ENCODE measurements around the gene ANO6. TPM values are rescaled to one million over a fixed set of nuclear protein-coding genes. Genes with fewer than 3 reads are reported as not detected.

ANO6 gene
- total RNA-seq, 1 experiment from 2014 or later = 46.8 TPM

DNA sequence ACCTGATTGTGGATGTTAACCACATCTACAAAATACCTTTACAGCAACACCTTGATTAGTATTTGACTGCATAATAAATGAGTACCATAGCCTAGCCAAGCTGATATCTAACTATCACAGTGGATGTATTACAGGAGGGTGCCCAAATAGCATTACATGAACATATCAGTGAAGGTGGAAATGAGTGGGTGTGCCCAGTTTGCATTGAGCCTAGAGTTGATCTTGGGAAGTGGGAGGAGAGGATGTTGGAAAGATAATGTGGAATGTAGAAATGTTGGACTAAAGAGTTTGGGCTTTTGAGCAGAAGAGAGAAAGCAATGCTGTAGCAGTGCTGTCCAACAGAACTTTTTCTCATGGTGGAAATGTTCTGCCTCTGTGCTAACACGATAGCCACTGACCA, 98.9 kb downstream of the ANO6 start (continued):
- TF ChIP-seq, protein P1, sequence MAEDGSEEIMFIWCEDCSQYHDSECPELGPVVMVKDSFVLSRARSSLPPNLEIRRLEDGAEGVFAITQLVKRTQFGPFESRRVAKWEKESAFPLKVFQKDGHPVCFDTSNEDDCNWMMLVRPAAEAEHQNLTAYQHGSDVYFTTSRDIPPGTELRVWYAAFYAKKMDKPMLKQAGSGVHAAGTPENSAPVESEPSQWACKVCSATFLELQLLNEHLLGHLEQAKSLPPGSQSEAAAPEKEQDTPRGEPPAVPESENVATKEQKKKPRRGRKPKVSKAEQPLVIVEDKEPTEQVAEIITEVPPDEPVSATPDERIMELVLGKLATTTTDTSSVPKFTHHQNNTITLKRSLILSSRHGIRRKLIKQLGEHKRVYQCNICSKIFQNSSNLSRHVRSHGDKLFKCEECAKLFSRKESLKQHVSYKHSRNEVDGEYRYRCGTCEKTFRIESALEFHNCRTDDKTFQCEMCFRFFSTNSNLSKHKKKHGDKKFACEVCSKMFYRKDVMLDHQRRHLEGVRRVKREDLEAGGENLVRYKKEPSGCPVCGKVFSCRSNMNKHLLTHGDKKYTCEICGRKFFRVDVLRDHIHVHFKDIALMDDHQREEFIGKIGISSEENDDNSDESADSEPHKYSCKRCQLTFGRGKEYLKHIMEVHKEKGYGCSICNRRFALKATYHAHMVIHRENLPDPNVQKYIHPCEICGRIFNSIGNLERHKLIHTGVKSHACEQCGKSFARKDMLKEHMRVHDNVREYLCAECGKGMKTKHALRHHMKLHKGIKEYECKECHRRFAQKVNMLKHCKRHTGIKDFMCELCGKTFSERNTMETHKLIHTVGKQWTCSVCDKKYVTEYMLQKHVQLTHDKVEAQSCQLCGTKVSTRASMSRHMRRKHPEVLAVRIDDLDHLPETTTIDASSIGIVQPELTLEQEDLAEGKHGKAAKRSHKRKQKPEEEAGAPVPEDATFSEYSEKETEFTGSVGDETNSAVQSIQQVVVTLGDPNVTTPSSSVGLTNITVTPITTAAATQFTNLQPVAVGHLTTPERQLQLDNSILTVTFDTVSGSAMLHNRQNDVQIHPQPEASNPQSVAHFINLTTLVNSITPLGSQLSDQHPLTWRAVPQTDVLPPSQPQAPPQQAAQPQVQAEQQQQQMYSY (CRISPR knock-in tag; IDR thresholded peaks at IDR 0.05) = no peak
- no peak for TF ChIP-seq GRHL2 (CRISPR knock-in tag; IDR thresholded peaks at IDR 0.05; ENCODE audit: insufficient replicate concordance, severe bottlenecking)
- TF ChIP-seq RELA (CRISPR knock-in tag; IDR thresholded peaks at IDR 0.05; ENCODE audit: borderline replicate concordance) = no peak
- TF ChIP-seq, protein P2, sequence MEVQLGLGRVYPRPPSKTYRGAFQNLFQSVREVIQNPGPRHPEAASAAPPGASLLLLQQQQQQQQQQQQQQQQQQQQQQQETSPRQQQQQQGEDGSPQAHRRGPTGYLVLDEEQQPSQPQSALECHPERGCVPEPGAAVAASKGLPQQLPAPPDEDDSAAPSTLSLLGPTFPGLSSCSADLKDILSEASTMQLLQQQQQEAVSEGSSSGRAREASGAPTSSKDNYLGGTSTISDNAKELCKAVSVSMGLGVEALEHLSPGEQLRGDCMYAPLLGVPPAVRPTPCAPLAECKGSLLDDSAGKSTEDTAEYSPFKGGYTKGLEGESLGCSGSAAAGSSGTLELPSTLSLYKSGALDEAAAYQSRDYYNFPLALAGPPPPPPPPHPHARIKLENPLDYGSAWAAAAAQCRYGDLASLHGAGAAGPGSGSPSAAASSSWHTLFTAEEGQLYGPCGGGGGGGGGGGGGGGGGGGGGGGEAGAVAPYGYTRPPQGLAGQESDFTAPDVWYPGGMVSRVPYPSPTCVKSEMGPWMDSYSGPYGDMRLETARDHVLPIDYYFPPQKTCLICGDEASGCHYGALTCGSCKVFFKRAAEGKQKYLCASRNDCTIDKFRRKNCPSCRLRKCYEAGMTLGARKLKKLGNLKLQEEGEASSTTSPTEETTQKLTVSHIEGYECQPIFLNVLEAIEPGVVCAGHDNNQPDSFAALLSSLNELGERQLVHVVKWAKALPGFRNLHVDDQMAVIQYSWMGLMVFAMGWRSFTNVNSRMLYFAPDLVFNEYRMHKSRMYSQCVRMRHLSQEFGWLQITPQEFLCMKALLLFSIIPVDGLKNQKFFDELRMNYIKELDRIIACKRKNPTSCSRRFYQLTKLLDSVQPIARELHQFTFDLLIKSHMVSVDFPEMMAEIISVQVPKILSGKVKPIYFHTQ (CRISPR knock-in tag; IDR thresholded peaks at IDR 0.05) = no peak

DNA sequence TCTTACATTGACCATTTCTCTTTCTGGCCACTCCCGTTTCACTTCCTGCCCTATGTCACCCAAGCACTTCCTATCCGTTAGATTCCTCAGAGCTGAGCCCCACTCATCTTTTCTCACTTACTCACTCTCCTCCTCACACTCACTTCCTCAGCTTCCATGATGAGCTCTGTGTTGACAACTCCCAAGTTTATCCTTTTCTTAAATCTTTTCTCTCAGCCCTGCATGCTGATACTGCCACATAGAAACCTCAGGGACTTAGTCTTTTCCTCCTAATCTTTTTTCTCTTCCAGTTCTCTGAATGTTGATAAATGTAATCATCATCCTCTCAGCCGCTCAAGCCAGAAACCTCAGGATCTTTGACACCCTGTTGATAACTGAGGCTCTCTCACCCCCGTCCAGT, 99.6 kb downstream of the ANO6 start:
- DNase-seq (ENCODE audit: low spot score) (no peak), ATAC-seq (no peak)
- Mint-ChIP-seq H3K4me1 (peaks cover 4% of the 10 kb centered on the region; the same call in 1 of the 2 replicates), H3K27me3 (ENCODE audit: low read depth) (no peaks in the 10 kb centered on the region), H3K27ac (no peak overlapping the region), H3K4me3 (no peak overlapping the region), H3K9me3 (peaks cover 8% of the 10 kb centered on the region), H3K36me3 (peaks cover 27% of the 10 kb centered on the region)
- ChIA-PET POLR2A (no interaction called here), CTCF (no interaction called here)
- TF ChIP-seq, protein P3, sequence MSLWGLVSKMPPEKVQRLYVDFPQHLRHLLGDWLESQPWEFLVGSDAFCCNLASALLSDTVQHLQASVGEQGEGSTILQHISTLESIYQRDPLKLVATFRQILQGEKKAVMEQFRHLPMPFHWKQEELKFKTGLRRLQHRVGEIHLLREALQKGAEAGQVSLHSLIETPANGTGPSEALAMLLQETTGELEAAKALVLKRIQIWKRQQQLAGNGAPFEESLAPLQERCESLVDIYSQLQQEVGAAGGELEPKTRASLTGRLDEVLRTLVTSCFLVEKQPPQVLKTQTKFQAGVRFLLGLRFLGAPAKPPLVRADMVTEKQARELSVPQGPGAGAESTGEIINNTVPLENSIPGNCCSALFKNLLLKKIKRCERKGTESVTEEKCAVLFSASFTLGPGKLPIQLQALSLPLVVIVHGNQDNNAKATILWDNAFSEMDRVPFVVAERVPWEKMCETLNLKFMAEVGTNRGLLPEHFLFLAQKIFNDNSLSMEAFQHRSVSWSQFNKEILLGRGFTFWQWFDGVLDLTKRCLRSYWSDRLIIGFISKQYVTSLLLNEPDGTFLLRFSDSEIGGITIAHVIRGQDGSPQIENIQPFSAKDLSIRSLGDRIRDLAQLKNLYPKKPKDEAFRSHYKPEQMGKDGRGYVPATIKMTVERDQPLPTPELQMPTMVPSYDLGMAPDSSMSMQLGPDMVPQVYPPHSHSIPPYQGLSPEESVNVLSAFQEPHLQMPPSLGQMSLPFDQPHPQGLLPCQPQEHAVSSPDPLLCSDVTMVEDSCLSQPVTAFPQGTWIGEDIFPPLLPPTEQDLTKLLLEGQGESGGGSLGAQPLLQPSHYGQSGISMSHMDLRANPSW (CRISPR knock-in tag; conservative IDR thresholded peaks at IDR 0.05; ENCODE audit: low read depth) = no peak
- TF ChIP-seq, protein P4, sequence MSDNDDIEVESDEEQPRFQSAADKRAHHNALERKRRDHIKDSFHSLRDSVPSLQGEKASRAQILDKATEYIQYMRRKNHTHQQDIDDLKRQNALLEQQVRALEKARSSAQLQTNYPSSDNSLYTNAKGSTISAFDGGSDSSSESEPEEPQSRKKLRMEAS (CRISPR knock-in tag; IDR thresholded peaks at IDR 0.05) = no peak
- TF ChIP-seq TP53 (CRISPR knock-in tag; IDR thresholded peaks at IDR 0.05) (no peak), ZNF671 (CRISPR knock-in tag; IDR thresholded peaks at IDR 0.05) (no peak), GABPB1 (CRISPR knock-in tag; IDR thresholded peaks at IDR 0.05) (no peak), SOX15 (CRISPR knock-in tag; IDR thresholded peaks at IDR 0.05) (no peak), ZBTB21 (CRISPR knock-in tag; IDR thresholded peaks at IDR 0.05; ENCODE audit: borderline replicate concordance) (no peak), GTF2I (CRISPR knock-in tag; conservative IDR thresholded peaks at IDR 0.05) (no peak), ZNF232 (CRISPR knock-in tag; IDR thresholded peaks at IDR 0.05) (no peak), RORB (CRISPR knock-in tag; IDR thresholded peaks at IDR 0.05) (no peak), FOXJ3 (CRISPR knock-in tag; IDR thresholded peaks at IDR 0.05; ENCODE audit: borderline replicate concordance) (no peak), ZNF317 (CRISPR knock-in tag; IDR thresholded peaks at IDR 0.05; ENCODE audit: borderline replicate concordance, low read depth) (no peak), CREM (CRISPR knock-in tag; IDR thresholded peaks at IDR 0.05) (no peak), ATF1 (CRISPR knock-in tag; IDR thresholded peaks at IDR 0.05) (no peak)
- TF ChIP-seq, protein P5, sequence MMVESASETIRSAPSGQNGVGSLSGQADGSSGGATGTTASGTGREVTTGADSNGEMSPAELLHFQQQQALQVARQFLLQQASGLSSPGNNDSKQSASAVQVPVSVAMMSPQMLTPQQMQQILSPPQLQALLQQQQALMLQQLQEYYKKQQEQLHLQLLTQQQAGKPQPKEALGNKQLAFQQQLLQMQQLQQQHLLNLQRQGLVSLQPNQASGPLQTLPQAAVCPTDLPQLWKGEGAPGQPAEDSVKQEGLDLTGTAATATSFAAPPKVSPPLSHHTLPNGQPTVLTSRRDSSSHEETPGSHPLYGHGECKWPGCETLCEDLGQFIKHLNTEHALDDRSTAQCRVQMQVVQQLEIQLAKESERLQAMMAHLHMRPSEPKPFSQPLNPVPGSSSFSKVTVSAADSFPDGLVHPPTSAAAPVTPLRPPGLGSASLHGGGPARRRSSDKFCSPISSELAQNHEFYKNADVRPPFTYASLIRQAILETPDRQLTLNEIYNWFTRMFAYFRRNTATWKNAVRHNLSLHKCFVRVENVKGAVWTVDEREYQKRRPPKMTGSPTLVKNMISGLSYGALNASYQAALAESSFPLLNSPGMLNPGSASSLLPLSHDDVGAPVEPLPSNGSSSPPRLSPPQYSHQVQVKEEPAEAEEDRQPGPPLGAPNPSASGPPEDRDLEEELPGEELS (CRISPR knock-in tag; IDR thresholded peaks at IDR 0.05) = no peak
- TF ChIP-seq, protein P6, sequence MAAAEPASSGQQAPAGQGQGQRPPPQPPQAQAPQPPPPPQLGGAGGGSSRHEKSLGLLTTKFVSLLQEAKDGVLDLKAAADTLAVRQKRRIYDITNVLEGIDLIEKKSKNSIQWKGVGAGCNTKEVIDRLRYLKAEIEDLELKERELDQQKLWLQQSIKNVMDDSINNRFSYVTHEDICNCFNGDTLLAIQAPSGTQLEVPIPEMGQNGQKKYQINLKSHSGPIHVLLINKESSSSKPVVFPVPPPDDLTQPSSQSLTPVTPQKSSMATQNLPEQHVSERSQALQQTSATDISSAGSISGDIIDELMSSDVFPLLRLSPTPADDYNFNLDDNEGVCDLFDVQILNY (CRISPR knock-in tag; IDR thresholded peaks at IDR 0.05) = no peak
- TF ChIP-seq, protein P7, sequence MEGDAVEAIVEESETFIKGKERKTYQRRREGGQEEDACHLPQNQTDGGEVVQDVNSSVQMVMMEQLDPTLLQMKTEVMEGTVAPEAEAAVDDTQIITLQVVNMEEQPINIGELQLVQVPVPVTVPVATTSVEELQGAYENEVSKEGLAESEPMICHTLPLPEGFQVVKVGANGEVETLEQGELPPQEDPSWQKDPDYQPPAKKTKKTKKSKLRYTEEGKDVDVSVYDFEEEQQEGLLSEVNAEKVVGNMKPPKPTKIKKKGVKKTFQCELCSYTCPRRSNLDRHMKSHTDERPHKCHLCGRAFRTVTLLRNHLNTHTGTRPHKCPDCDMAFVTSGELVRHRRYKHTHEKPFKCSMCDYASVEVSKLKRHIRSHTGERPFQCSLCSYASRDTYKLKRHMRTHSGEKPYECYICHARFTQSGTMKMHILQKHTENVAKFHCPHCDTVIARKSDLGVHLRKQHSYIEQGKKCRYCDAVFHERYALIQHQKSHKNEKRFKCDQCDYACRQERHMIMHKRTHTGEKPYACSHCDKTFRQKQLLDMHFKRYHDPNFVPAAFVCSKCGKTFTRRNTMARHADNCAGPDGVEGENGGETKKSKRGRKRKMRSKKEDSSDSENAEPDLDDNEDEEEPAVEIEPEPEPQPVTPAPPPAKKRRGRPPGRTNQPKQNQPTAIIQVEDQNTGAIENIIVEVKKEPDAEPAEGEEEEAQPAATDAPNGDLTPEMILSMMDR (IDR thresholded peaks at IDR 0.05) = no peak
- TF ChIP-seq, protein P8, sequence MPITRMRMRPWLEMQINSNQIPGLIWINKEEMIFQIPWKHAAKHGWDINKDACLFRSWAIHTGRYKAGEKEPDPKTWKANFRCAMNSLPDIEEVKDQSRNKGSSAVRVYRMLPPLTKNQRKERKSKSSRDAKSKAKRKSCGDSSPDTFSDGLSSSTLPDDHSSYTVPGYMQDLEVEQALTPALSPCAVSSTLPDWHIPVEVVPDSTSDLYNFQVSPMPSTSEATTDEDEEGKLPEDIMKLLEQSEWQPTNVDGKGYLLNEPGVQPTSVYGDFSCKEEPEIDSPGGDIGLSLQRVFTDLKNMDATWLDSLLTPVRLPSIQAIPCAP (CRISPR knock-in tag; IDR thresholded peaks at IDR 0.05) = no peak

Measured in WTC11 (cell line).